Measurements from ENCODE around the gene TAOK2.

Gene TAOK2

DNA sequence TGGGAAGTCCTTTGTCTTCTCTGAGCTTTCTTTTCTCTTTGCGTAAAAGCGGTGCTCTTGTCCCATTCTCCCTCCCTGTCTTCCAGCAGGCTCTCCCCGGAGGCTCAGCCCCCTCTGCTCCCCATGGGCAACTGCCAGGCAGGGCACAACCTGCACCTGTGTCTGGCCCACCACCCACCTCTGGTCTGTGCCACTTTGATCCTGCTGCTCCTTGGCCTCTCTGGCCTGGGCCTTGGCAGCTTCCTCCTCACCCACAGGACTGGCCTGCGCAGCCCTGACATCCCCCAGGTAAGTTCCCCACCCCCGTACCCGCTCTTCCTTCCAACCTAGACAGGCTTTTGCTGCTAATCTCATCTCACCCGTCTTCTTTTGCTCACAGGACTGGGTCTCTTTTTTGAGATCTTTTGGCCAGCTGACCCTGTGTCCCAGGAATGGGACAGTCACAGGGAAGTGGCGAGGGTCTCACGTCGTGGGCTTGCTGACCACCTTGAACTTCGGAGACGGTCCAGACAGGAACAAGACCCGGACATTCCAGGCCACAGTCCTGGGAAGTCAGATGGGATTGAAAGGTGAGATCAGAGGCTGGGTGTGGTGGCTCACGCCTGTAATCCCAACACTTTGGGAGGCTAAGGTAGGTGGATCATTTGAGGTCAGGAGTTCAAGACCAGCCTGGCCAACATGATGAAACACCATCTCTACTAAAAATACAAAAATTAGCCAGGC lies 10.5 kb upstream of the TAOK2 start:
- DNase-seq (ENCODE audit: low spot score): no peak

DNA sequence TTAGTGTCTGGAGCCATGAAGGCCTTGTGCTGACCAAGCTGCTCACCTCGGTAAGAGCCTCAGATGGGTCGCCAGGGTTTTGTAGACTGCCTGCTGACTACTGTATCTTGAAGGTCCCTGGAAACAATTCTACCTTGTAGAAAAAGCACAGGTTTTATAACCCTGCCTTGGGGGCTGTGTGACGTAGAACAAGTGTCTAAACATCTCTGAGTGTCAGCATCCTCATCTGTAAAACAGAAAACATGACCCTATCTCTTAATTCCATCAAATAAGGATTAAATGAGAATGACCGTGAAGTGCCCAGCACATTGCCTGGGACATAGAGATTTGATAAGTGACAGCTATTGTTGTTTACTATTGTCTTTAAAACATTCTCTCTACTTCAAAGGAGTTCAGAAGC lies 5.5 kb upstream of the TAOK2 start:
- DNase-seq (ENCODE audit: low spot score): no peak

DNA sequence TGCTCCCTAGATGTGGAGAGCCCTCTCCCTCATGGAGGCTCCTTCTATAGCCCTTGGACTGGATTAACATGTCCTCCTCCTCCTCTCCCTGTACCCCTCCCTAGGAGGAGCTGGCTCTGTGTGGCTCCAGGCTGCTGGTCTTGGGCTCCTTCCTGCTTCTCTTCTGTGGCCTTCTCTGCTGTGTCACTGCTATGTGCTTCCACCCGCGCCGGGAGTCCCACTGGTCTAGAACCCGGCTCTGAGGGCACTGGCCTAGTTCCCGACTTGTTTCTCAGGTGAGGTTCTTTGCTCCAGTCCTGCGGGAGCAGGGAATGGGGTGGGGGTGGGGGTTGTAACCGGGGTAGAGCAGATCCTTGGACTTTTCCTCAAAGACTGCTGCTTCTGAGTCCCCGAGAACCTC lies 2.4 kb upstream of the TAOK2 start:
- DNase-seq (ENCODE audit: low spot score): no peak

DNA sequence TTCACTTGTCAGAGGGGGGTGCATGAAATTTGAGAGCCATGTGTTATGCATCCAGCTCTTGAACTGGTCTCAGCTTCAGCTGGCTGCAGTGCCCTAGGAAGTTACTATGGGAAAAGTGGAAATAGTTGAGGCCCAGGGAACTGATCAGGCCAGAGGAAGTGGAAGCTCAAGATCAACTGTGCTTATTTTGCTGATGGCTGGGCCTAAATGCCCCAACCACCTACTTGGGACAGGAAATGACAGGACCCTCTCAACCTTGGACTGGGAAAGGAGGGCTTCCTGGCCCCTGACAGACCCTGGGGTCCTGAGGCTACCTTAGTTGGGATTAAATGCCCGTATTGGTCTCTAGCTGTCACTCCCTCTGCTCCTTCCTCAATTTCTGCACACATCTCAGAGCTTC lies 1.2 kb upstream of the TAOK2 start:
- DNase-seq (ENCODE audit: low spot score): no peak

DNA sequence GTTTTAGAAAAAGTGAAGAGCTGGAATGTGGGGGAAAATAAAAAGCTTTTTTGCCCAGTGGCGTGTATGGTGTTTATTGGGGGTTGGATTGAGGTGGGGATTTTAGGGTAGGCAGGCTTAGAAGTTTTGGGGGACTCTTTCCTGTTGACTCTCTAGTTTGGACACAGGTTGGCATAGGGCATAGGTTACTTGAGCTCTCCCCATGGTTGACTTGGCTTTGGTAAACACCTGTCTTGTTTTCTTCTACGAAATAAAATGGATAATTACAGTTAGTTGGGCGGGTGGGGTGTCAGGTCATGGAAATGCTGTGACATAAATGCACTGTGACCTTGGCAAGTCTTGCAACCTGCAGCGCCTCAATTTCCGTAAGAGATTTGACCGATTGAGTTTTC lies 680 bp upstream of the TAOK2 start:
- no peak for DNase-seq (ENCODE audit: low spot score)

DNA sequence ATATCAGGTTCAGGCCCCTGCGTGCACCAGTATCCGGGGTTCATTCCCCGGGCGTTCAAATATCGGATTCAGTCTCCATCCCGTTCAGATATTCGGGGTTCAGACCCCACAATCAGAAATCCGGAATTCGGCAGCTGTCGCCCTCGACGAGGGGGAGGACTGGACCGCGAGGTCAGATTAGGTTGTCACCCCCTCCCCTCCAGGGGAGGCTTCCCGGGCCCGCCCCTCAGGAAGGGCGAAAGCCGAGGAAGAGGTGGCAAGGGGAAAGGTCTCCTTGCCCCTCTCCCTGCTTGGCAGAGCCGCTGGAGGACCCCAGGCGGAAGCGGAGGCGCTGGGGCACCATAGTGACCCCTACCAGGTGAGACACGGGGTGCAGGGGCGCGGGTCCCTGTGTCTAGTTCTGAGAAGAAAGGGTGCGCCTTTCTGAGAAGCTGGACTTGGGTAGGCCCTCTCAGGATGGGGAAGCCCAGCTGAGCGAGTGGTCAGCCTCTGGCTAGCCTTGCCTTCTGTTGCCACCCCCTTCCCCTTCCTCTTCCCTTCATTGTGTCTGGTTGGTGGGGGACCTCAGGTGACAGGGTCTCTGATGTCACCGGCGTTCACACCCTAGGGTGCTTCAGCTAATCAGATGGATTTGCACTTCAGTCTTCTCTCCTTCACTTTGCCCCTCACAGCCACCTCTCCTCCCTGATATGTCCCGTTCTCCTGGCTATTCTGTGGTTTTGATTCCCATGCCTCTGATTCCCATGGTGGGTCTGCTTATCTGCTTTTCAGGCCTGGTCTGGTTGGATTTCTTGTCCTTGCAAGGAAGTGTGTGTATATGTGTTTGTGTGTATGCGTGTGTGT lies 844 bp downstream of the TAOK2 start:
- DNase-seq (ENCODE audit: low spot score): no peak

DNA sequence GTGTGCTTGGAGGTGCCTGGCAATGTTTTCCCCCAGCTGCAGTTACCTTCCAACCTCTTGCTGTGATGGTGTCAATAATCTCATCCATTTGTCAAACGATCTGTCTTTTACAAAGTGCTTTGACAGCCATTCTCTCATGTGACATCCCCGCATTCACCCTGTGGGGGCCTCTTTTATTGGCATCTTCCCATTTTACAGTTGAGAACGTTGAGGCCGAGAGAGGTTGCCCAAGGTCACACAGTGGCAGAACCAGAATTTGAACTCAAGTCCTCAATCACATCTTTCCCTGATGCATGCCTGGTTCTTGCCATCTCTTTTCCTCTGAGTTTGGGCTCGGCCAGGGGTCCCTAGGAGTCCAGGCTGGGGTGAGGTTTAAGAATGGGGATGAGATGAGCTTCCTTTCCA lies 1.5 kb downstream of the TAOK2 start:
- DNase-seq (ENCODE audit: low spot score): no peak

DNA sequence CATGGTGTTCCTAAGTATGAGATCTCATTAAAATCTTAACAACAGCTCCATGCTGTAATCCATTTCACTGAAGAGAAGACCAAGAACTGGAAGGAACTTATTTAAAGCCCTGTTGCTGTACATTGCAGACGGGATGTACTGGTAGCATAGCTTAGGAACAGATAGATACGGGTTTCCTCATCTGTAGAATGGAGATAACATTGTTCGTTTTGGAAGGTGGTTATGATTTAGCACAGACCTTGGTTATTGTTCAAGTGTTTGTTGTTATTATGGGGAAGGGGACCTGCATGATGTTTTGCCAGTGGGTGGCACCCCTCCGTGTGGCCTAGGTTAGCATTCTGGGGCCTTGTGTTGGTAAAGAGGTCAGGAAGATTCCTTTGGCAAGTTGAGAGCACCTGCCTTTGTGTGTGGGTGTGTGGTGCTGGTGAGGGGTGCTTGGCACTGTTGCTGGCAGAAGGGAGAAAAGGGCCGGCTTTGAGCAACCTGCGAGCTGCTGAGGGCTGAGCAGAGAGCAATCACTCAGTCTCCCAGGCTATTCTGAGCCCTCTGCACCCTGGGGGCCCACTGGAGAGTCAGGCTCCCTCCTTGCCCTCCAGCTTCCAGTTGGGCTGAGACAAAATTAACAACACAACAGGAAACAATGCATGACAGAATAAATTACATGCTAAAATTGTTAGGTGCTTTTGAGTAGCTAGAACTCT lies 2.3 kb downstream of the TAOK2 start:
- DNase-seq (ENCODE audit: low spot score): no peak

DNA sequence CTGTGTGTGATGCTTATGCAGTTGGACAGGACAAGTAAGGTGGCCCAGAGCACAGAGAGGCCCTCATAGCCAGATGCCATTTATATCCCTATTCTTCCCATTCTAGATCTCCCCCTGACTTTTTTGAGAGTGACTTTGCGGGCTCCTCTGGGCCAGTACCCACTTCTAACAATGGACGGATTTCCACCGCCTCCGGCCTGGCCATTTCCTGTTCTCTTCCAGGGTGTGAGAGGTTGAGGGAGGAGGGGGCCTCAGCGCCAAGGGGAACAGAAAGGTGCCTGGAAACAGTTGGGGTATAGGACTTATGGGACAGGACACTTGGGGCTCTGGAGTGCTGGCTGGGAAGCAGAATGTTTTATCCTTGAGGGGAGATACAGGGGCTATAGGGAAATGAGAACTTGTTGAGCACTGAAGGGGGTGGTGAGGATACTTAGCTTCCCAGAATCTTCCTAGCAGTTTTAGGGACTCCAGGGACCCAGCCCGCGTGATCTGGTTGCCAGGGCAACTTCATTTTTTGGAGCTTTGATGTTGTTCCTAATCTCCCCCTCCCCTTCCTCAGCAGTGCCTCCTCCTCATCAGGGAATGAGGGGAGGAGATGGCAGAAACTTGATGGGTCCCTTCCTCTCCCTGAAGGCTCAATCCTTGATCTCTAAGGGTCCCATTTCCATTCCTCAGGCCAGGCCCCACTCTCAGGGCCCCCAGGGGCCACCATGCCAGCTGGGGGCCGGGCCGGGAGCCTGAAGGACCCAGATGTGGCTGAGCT lies 3.6 kb downstream of the TAOK2 start:
- no peak for DNase-seq (ENCODE audit: low spot score)

DNA sequence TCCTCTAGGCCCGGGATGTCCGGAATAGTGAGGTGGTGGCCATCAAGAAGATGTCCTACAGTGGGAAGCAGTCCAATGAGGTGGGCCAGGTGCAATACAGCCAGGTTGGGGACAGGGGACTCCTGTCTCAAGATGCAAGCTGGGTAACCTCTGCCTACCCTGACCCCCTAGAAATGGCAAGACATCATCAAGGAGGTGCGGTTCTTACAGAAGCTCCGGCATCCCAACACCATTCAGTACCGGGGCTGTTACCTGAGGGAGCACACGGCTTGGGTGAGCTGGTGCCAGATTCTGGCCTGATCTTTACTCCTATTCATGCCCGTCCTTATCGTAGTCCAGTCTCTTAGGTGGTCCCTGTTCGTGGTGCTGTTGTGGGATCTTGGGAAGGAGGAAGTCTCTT lies 4.4 kb downstream of the TAOK2 start:
- no peak for DNase-seq (ENCODE audit: low spot score)

DNA sequence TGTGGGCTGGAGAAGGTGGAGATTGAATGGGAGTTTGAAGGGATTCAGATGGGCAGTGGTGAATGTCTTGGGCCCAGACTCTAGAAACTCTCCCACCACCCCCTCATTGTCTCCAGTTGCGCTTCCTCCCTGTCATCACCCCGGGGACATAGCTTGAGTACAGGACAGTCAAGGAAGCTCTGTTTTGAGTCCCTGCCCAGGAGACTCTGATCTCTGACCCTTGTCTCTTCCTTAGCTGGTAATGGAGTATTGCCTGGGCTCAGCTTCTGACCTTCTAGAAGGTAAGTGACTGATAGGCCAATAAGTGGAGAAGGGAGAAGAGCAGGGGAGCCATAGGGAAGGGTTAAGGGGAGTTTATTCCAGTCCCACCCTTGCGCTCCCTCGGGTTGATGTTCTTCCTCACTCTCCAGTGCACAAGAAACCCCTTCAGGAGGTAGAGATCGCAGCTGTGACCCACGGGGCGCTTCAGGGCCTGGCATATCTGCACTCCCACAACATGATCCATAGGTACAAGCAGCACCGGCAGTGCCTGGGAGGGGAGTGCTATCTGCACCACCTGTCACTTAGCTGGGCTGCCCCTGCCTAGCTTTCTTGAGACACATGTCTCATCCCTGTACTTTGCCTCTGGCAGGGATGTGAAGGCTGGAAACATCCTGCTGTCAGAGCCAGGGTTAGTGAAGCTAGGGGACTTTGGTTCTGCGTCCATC lies 5.0 kb downstream of the TAOK2 start:
- DNase-seq (ENCODE audit: low spot score): no peak

DNA sequence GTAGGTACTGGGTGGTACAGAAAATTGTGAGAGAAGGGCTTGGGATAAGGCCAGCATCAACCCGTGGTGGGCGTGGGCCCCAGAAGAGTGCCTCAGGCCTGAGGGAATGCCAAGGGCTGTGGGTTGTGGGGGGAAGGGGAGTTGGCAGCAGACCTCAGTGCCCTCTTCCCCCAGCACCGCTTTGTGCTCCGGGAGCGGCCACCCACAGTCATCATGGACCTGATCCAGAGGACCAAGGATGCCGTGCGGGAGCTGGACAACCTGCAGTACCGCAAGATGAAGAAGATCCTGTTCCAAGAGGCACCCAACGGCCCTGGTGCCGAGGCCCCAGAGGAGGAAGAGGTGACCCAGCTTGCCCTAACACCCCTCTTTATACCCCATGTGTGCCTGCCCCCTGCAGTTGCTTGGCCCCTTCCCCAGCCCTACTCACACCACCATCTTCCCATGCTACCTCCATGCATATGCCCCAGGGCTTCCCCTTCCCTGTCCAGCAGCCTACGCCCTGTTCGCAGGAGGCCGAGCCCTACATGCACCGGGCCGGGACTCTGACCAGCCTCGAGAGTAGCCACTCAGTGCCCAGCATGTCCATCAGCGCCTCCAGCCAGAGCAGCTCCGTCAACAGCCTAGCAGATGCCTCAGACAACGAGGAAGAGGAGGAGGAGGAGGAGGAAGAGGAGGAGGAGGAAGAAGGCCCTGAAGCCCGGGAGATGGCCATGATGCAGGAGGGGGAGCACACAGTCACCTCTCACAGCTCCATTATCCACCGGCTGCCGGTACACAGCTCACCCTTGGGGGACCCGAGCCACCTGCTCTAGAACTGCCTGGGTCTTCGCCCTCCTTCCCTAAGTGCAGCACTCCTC lies 9.1 kb downstream of the TAOK2 start:
- DNase-seq (ENCODE audit: low spot score): no peak

DNA sequence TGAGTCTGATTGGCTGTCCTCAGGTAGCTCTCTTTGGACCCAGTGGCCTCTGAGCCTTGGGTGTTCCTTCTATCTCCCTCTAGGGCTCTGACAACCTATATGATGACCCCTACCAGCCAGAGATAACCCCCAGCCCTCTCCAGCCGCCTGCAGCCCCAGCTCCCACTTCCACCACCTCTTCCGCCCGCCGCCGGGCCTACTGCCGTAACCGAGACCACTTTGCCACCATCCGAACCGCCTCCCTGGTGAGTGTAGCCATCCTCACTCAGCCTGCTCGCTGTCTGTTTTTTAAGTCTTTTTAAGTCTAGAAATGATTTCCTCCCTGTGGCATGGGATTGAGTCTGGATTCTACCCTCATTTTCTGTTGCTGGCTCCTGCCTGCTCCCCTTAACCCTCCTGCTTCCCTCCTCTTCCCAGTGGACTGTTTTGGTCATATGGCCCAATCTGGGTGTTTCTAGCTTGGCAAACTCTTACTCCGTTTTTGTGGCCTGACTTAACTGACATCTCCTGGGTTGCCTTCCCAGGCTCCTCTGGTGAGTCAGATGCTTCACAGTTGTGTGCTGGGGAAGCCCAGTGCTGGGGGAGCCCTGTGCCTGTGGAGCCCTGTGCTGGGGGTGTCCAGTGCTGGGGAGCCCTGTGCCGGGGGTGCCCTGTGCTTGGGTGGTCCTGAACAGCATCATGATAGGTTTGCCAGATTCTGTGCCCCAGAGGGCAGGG lies 9.9 kb downstream of the TAOK2 start:
- DNase-seq (ENCODE audit: low spot score): no peak

DNA sequence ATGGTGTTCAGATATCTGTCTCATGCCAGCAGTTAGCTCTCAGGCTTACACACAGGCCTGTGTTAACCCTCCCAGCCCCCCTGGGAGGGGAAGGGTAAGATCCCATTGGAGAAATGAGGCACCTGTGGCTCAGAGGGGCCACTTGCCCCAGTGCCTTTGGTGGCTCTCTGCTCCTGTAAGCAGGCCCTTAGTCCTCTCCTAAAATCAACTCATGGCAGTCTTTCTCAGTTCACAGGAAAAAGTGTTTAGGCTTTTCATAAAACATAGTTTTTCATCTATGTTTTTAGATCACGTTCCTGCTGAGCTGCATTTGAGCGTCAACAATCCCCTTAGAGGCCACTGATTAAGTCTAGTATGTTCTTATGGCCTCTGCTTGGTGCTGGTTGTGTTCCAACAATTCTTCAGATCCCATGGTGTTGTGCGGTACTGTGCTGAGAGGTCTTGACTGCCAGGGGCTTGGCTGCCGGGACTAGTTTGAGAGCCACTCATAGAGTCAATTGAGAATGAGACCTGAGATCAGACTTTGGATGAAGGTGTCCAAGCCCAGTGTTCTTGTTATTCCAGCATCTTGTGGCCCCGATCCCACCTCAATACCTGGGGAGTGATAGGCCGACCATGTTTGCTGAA lies 10.6 kb downstream of the TAOK2 start:
- DNase-seq (ENCODE audit: low spot score): no peak

DNA sequence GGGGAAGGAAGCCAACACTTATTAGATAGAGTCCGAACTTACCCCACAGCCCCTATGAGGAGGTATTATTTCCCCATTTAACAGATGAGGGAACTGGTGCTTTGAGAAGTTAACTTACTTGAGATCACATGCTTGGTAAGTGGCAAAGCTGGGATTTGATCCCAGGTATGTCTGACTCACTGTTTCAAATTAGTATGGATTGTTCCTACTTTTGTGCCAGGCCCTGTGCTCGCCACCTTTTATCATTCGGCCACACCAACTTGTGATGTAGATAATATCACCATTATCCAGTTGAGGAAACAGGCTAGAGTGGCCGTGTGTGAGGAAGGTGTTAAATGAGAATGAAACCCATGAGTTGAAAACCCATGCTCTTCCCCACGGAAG lies 11.1 kb downstream of the TAOK2 start:
- no peak for DNase-seq (ENCODE audit: low spot score)

DNA sequence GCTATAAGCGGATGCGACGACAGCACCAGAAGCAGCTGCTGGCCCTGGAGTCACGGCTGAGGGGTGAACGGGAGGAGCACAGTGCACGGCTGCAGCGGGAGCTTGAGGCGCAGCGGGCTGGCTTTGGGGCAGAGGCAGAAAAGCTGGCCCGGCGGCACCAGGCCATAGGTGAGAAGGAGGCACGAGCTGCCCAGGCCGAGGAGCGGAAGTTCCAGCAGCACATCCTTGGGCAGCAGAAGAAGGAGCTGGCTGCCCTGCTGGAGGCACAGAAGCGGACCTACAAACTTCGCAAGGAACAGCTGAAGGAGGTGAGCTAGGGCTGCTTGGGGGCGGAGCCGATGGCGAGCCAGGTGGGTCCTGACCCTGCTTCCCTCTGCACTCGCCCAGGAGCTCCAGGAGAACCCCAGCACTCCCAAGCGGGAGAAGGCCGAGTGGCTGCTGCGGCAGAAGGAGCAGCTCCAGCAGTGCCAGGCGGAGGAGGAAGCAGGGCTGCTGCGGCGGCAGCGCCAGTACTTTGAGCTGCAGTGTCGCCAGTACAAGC lies 11.7 kb downstream of the TAOK2 start:
- no peak for DNase-seq (ENCODE audit: low spot score)

DNA sequence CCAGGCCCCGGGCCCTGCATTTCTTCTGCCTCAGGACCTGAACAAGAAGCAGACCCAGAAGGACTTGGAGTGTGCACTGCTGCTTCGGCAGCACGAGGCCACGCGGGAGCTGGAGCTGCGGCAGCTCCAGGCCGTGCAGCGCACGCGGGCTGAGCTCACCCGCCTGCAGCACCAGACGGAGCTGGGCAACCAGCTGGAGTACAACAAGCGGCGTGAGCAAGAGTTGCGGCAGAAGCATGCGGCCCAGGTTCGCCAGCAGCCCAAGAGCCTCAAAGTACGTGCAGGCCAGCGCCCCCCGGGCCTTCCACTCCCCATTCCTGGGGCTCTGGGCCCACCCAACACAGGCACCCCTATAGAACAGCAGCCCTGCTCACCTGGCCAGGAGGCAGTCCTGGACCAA lies 12.6 kb downstream of the TAOK2 start:
- no peak for DNase-seq (ENCODE audit: low spot score)

DNA sequence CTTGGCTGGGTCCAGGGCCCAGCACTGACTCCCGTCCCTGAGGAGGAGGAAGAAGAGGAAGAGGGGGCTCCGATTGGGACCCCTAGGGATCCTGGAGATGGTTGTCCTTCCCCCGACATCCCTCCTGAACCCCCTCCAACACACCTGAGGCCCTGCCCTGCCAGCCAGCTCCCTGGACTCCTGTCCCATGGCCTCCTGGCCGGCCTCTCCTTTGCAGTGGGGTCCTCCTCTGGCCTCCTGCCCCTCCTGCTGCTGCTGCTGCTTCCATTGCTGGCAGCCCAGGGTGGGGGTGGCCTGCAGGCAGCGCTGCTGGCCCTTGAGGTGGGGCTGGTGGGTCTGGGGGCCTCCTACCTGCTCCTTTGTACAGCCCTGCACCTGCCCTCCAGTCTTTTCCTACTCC lies 13.3 kb downstream of the TAOK2 start:
- DNase-seq (ENCODE audit: low spot score): no peak

DNA sequence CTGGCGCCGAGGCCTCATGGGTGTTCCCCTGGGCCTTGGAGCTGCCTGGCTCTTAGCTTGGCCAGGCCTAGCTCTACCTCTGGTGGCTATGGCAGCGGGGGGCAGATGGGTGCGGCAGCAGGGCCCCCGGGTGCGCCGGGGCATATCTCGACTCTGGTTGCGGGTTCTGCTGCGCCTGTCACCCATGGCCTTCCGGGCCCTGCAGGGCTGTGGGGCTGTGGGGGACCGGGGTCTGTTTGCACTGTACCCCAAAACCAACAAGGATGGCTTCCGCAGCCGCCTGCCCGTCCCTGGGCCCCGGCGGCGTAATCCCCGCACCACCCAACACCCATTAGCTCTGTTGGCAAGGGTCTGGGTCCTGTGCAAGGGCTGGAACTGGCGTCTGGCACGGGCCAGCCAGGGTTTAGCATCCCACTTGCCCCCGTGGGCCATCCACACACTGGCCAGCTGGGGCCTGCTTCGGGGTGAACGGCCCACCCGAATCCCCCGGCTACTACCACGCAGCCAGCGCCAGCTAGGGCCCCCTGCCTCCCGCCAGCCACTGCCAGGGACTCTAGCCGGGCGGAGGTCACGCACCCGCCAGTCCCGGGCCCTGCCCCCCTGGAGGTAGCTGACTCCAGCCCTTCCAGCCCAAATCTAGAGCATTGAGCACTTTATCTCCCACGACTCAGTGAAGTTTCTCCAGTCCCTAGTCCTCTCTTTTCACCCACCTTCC lies 13.9 kb downstream of the TAOK2 start:
- DNase-seq (ENCODE audit: low spot score): no peak

All from cerebellar cortex (tissue), 1 donor.